NB4 (cell line): ENCODE results near the gene TSNAXIP1.

Experiments
- CTCF ChIP-seq: IDR thresholded peaks from one replicate; pipeline ENCODE4 v1.5.1; 2012; ENCODE audit warnings: low read depth, low read length
- POLR2A ChIP-seq: IDR thresholded peaks from 2 replicates; pipeline ENCODE4 v1.6.1; 2011; ENCODE audit warnings: mild to moderate bottlenecking; ENCODE audit not compliant: insufficient read length; ENCODE audit errors: extremely low read depth

DNA sequence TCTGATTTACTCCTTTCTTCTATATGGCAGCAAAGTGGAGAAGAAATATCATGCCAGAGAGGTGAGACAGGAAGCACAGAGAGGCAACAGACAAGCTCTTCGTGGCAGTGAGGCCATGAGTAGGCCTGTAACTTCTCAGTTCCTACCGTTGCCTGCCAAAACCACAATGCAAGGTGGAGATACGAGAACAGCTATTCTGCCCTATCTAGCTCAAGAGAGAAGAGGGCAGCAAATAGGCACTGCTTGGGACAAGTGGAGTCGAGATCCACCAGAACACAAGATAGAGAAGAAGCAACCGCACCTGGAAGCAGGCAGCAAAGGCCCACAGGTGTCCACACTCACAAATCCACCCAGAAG lies 25.1 kb upstream of the TSNAXIP1 start:
- TF ChIP-seq CTCF (no peak), POLR2A (no peak)
